OCI-LY1 (cell line): ENCODE results near the gene TMEFF2.

Source experiments
- CTCF ChIP-seq: fragments of 200-600 bp; sonication (generic), shearing (Covaris generic); IDR thresholded peaks from 2 replicates; pipeline ENCODE4 v1.5.1; 2017; ENCODE audit warnings: mild to moderate bottlenecking, antibody characterized with exemption, low read length, moderate library complexity, mixed read lengths
- EZH2 ChIP-seq: fragments of 200-600 bp; sonication (generic), shearing (Covaris generic); IDR thresholded peaks from 2 replicates; pipeline ENCODE4 v1.8.0; 2017; ENCODE audit warnings: borderline replicate concordance, mixed run types, mild to moderate bottlenecking, antibody characterized with exemption, low read length, moderate library complexity, mixed read lengths

DNA sequence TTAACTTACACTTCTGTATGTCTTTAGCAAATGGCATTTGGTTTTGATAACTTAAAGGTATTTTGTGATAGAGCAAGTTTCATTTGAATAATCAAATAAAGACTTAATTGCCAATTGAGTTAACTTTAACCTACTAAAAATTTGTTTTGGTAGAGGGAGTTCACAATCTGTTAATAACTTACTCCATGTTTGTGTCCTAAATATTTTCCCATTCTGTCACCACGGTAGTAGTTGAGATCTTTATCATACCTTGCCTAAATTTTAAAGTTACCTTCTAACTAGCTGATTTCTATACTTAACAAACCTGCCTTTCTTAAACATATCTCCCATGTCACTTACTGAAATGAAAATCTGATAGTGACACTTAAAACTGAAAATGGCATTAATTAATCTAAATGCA, 127.1 kb downstream of the TMEFF2 start:
- TF ChIP-seq CTCF (no peak), EZH2 (no peak)
